IMR-90 (cell line): ENCODE measurements around the gene INPP5E. TPM values are rescaled to one million over a fixed set of nuclear protein-coding genes. Genes with fewer than 3 reads are reported as not detected.

ENCODE experiments used
- ATAC-seq: fragments of 200-7000 bp; cut with Tn5 transposase; 2 replicates; pipeline ENCODE4 v1.9.1; 2020; ENCODE audit warnings: low read depth, mild to moderate bottlenecking, moderate library complexity
- BruUV-seq: library from RNA; stranded (reverse); fragments of 400-500 nt; replicated peaks from 2 replicates; lab custom pipeline; 2021; lab: Mats Ljungman, UMichigan
- CTCF ChIA-PET: fragments of 300-600 bp; formaldehyde crosslinking; extraction: SDS; loops from one replicate; lab custom pipeline; 2021; ENCODE audit warnings: antibody characterized with exemption; lab: Yijun Ruan, JAX
- POLR2A ChIA-PET: fragments of 300-600 bp; sonication (Branson Sonifier 250); formaldehyde crosslinking; loops from one replicate; lab custom pipeline; 2022; ENCODE audit warnings: antibody characterized with exemption; ENCODE audit not compliant: unreplicated experiment; lab: Charles Lee
- DNase-seq: peaks from one replicate; pipeline ENCODE4 v3.0.0; 2013
- H2AFZ ChIP-seq: replicated peaks from 2 replicates; pipeline ENCODE3; 2013; ENCODE audit warnings: low read length, mild to moderate bottlenecking; ENCODE audit not compliant: poor library complexity
- H2AK5ac ChIP-seq: 2 replicates; pipeline ENCODE4 v1.6.1; 2013; ENCODE audit warnings: low read depth, low read length, inconsistent platforms
- H2AK9ac ChIP-seq: replicated peaks from 2 replicates; pipeline ENCODE3; 2013; ENCODE audit warnings: mild to moderate bottlenecking, low read depth, low read length, moderate library complexity; ENCODE audit not compliant: poor library complexity
- H2BK120ac ChIP-seq: 2 replicates; pipeline ENCODE4 v1.6.1; 2013; ENCODE audit warnings: low read depth, low read length, inconsistent platforms
- H2BK15ac ChIP-seq: 3 replicates; pipeline ENCODE4 v1.6.1; 2013; ENCODE audit warnings: low read depth, low read length, inconsistent platforms
- H2BK20ac ChIP-seq: 2 replicates; pipeline ENCODE4 v1.6.1; 2013; ENCODE audit warnings: low read depth, mild to moderate bottlenecking, inconsistent platforms, low read length, moderate library complexity
- H2BK5ac ChIP-seq: 2 replicates; pipeline ENCODE4 v1.6.1; 2013; ENCODE audit warnings: mild to moderate bottlenecking, low read depth, low read length, inconsistent platforms; ENCODE audit not compliant: poor library complexity, severe bottlenecking
- H3K14ac ChIP-seq: replicated peaks from 2 replicates; pipeline ENCODE4 v1.6.1; 2013; ENCODE audit warnings: low read depth, low read length, inconsistent platforms
- H3K18ac ChIP-seq: 2 replicates; pipeline ENCODE4 v1.6.1; 2013; ENCODE audit warnings: low read depth, low read length, control low read depth
- H3K23ac ChIP-seq: 2 replicates; pipeline ENCODE4 v1.6.1; 2013; ENCODE audit warnings: low read depth, low read length, inconsistent platforms
- H3K27ac ChIP-seq: 2 replicates; pipeline ENCODE4 v1.5.1; 2013; ENCODE audit warnings: mild to moderate bottlenecking, control low read depth, low read length; ENCODE audit not compliant: insufficient read depth
- H3K27me3 ChIP-seq: 2 replicates; pipeline ENCODE4 v1.6.1; 2013; ENCODE audit warnings: low read length; ENCODE audit not compliant: control insufficient read depth, insufficient read depth
- H3K36me3 ChIP-seq: 2 replicates; pipeline ENCODE4 v1.6.1; 2013; ENCODE audit warnings: low read length, mixed read lengths; ENCODE audit not compliant: control insufficient read depth, insufficient read depth
- H3K4ac ChIP-seq: 2 replicates; pipeline ENCODE4 v1.6.1; 2013; ENCODE audit warnings: low read depth, low read length, inconsistent platforms
- H3K4me1 ChIP-seq: 2 replicates; pipeline ENCODE4 v1.6.1; 2013; ENCODE audit warnings: low read length, mixed read lengths; ENCODE audit not compliant: control insufficient read depth, insufficient read depth
- H3K4me2 ChIP-seq: 2 replicates; pipeline ENCODE4 v1.6.1; 2013; ENCODE audit warnings: low read depth, mild to moderate bottlenecking, control low read depth, low read length, moderate library complexity
- H3K4me3 ChIP-seq: 2 replicates; pipeline ENCODE4 v1.5.1; 2013; ENCODE audit warnings: low read depth, mild to moderate bottlenecking, control low read depth, low read length, moderate library complexity; ENCODE audit not compliant: insufficient read depth
- H3K56ac ChIP-seq: 2 replicates; pipeline ENCODE4 v1.6.1; 2013; ENCODE audit warnings: low read length, inconsistent platforms; ENCODE audit not compliant: insufficient read depth; ENCODE audit errors: extremely low read depth
- H3K79me1 ChIP-seq, 2 experiments: 2 replicates each; pipeline ENCODE4 v1.6.1; 2013; ENCODE audit warnings: low read length in 2 of 2, inconsistent platforms in 1 of 2, low read depth in 1 of 2
- H3K9ac ChIP-seq: 2 replicates; pipeline ENCODE4 v1.6.1; 2013; ENCODE audit warnings: low read depth, low read length, control low read depth
- H3K9me1 ChIP-seq: 2 replicates; pipeline ENCODE4 v1.6.1; 2013; ENCODE audit warnings: low read length, inconsistent platforms; ENCODE audit not compliant: insufficient read depth
- H3K9me3 ChIP-seq: 2 replicates; pipeline ENCODE4 v1.6.1; 2013; ENCODE audit warnings: low read length; ENCODE audit not compliant: control insufficient read depth, insufficient read depth
- H4K20me1 ChIP-seq: 2 replicates; pipeline ENCODE4 v1.6.1; 2013; ENCODE audit warnings: low read length, inconsistent platforms; ENCODE audit not compliant: insufficient read depth
- H4K5ac ChIP-seq: 2 replicates; pipeline ENCODE4 v1.6.1; 2013; ENCODE audit warnings: mild to moderate bottlenecking, low read depth, low read length, control low read depth
- H4K8ac ChIP-seq, 2 experiments: 2 replicates each; pipeline ENCODE4 v1.6.1; 2013; ENCODE audit warnings: low read depth in 2 of 2, low read length in 2 of 2, control low read depth in 1 of 2, inconsistent platforms in 1 of 2
- H4K91ac ChIP-seq: 2 replicates; pipeline ENCODE4 v1.6.1; 2013; ENCODE audit warnings: low read depth, low read length, inconsistent platforms; ENCODE audit not compliant: insufficient read depth
- MAFK ChIP-seq: IDR thresholded peaks from 2 replicates; pipeline ENCODE4 v1.6.1; 2012; ENCODE audit warnings: low read depth, low read length, improper control_type of control experiment
- RAD21 ChIP-seq: IDR thresholded peaks from 2 replicates; pipeline ENCODE4 v1.6.1; 2012; ENCODE audit warnings: low read length, improper control_type of control experiment
- RFX5 ChIP-seq: IDR thresholded peaks from 2 replicates; pipeline ENCODE4 v1.8.0; 2012; ENCODE audit warnings: low read depth, mild to moderate bottlenecking, low read length, moderate library complexity
- SMC3 ChIP-seq: fragments of 150-350 bp; IDR thresholded peaks from 2 replicates; pipeline ENCODE4 v1.6.1; 2016; ENCODE audit warnings: low read depth, mild to moderate bottlenecking, antibody characterized with exemption, low read length, moderate library complexity
- WGBS, 2 experiments: methylation state at CpG; one replicate each; pipeline versions ENCODE4 v1.1.5 to v1.1.7; 2013; ENCODE audit warnings: missing lambda C conversion rate in 2 of 2; ENCODE audit not compliant: insufficient read length in 1 of 2; ENCODE audit errors: extremely low coverage in 2 of 2; 5-methylcytosine and 5-hydroxymethylcytosine counted together
- dilution Hi-C: fragments of 300-500 bp; cut with HindIII; formaldehyde crosslinking; loops from one replicate; pipeline ENCODE4 v1.14.3; 2018; ENCODE audit warnings: low sequenced_read_pairs; ENCODE audit not compliant: unreplicated experiment
- in situ Hi-C: fragments of 300-500 bp; cut with MboI; formaldehyde crosslinking; loops from 3 replicates; pipeline ENCODE4 v1.14.3; 2019; ENCODE audit warnings: low sequenced_read_pairs, inconsistent platforms, mixed read lengths
- intact Hi-C: fragments of 100-400 bp; cut with micrococcal nuclease; formaldehyde crosslinking; loops from 2 replicates; pipeline ENCODE4 v1.10.0; 2022
- polyA plus RNA-seq, 3 experiments: library from polyadenylated mRNA; depleted of rRNA; stranded (reverse); fragments of >200 nt; gene quantifications; 2 replicates each; pipeline ENCODE4 v1.2.3, GENCODE V29; 2012; ENCODE audit warnings: low replicate concordance in 1 of 3
- total RNA-seq: library from RNA; depleted of rRNA; stranded (reverse); fragments of >200 nt; gene quantifications from 2 replicates; pipeline ENCODE4 v1.2.3, GENCODE V29; 2012

INPP5E gene
- total and polyA plus RNA-seq, 2 of the 4 experiments (the other 2 are of a cell fraction), result 1.6 to 9.4 TPM

GRCh38 chr9:136466155-136466541 is 26.5 kb upstream of the INPP5E start:
- H3K79me1 ChIP-seq, result peaks cover 34 to 65% of the 10 kb centered on the region in 2 experiments
- DNase-seq (no peak), ATAC-seq (no peak)
- H2BK20ac ChIP-seq, result no peak overlapping the region
- no TSS peak for BruUV-seq
- no peak overlapping the region for H2BK120ac ChIP-seq
- no peak overlapping the region for H2AK5ac ChIP-seq
- no peak overlapping the region for H3K14ac ChIP-seq
- no peak overlapping the region for H2BK5ac ChIP-seq
- H2AFZ ChIP-seq, result no peak overlapping the region
- TF ChIP-seq SMC3, result no peak
- TF ChIP-seq RFX5, result no peak
- TF ChIP-seq RAD21, result no peak
- no peak for TF ChIP-seq MAFK
- intact Hi-C loops, result no loop called here
- H3K27ac ChIP-seq, result no peak overlapping the region
- no peak overlapping the region for H3K4me3 ChIP-seq
- 97% methylated on average over 24 of the region's 30 CpGs; no CpG with 5 or more reads in 1 of the 2 experiments for WGBS, 2 experiments
- H3K9me3 ChIP-seq, result no peaks in the 10 kb centered on the region
- H3K9me1 ChIP-seq, result no peaks in the 10 kb centered on the region
- H4K91ac ChIP-seq, result no peak overlapping the region
- peaks cover 70% of the 10 kb centered on the region for H4K20me1 ChIP-seq
- POLR2A ChIA-PET, result interaction anchor here (0.6 kb wide), 1 partner anchor 9 kb away, joined by 3 read pairs; no protein-coding TSS in a partner anchor
- no peak overlapping the region for H2BK15ac ChIP-seq
- H3K23ac ChIP-seq, result no peak overlapping the region
- no peak overlapping the region for H3K9ac ChIP-seq
- no peaks in the 10 kb centered on the region for H3K27me3 ChIP-seq
- H4K5ac ChIP-seq, result no peak overlapping the region
- dilution Hi-C loops, result no loop called here
- no peak overlapping the region for H2AK9ac ChIP-seq
- H3K18ac ChIP-seq, result no peak overlapping the region
- no peaks in the 10 kb centered on the region for H3K4me1 ChIP-seq
- no peak overlapping the region for H3K4ac ChIP-seq
- H3K36me3 ChIP-seq, result peaks cover 84% of the 10 kb centered on the region
- CTCF ChIA-PET, result no interaction called here
- H3K56ac ChIP-seq, result no peak overlapping the region
- no peak overlapping the region for H4K8ac ChIP-seq
- in situ Hi-C loops, result no loop called here
- H3K4me2 ChIP-seq, result no peak overlapping the region
